Measurements from ENCODE around the gene CISD1.

- TF ChIP-seq CTCF (IDR thresholded peaks at IDR 0.05) (no peak), POLR2A (IDR thresholded peaks at IDR 0.05) (no peak)
These were observed 9.8 kb upstream of the CISD1 start for GRCh38 chr10:58258977-58259692.
